Keratinocyte (primary cell): Measurements from ENCODE around the gene PPIG. TPM values are rescaled to one million over a fixed set of nuclear protein-coding genes. Genes with fewer than 3 reads are reported as not detected.

ENCODE experiments used
- DNase-seq: peaks from one replicate; pipeline ENCODE4 v3.0.0-alpha.2; 2011; ENCODE audit warnings: low read depth, missing footprints, low spot score
- FAIRE-seq: peaks from 2 replicates; lab custom pipeline; 2011; peaks lifted over from hg19 to GRCh38; lab: Jason Lieb, UNC
- H2AFZ ChIP-seq: 2 replicates; pipeline ENCODE4 v1.6.0; 2012; ENCODE audit warnings: low read length, control low read depth, inconsistent platforms; ENCODE audit not compliant: control insufficient read depth
- H3K27ac ChIP-seq: 2 replicates; pipeline ENCODE4 v1.5.1; 2011; ENCODE audit warnings: low read length; ENCODE audit not compliant: control insufficient read depth, insufficient read depth
- H3K27me3 ChIP-seq: 3 replicates; pipeline ENCODE4 v1.6.0; 2011; ENCODE audit warnings: low read length; ENCODE audit not compliant: control insufficient read depth, insufficient read depth; ENCODE audit errors: extremely low read depth
- H3K36me3 ChIP-seq, 2 experiments: 2 replicates in 1 of 2; 3 replicates in 1 of 2; pipeline ENCODE4 v1.5.1; 2011; ENCODE audit warnings: low read length in 2 of 2, mild to moderate bottlenecking in 1 of 2; ENCODE audit not compliant: control insufficient read depth in 2 of 2, insufficient read depth in 2 of 2; ENCODE audit errors: extremely low read depth in 1 of 2
- H3K4me1 ChIP-seq: 3 replicates; pipeline ENCODE4 v1.5.1; 2011; ENCODE audit warnings: low read length; ENCODE audit not compliant: control insufficient read depth, insufficient read depth; ENCODE audit errors: extremely low read depth
- H3K4me2 ChIP-seq: 3 replicates; pipeline ENCODE4 v1.6.0; 2011; ENCODE audit warnings: low read depth, low read length; ENCODE audit not compliant: control insufficient read depth, insufficient read depth; ENCODE audit errors: extremely low read depth
- H3K4me3 ChIP-seq, 3 experiments: fragments of 200-600 bp in 1 of 3; sonication (generic) in 1 of 3; 2 replicates in 2 of 3; 3 replicates in 1 of 3; pipeline ENCODE4 v1.5.1; 2011 to 2016; ENCODE audit warnings: low read length in 3 of 3, mild to moderate bottlenecking in 3 of 3, control low read depth in 2 of 3, inconsistent platforms in 1 of 3, low read depth in 1 of 3, mixed read lengths in 1 of 3, mixed run types in 1 of 3, moderate library complexity in 1 of 3; ENCODE audit not compliant: control insufficient read depth in 2 of 3, insufficient read depth in 2 of 3; ENCODE audit errors: extremely low read depth in 1 of 3
- H3K79me2 ChIP-seq: 2 replicates; pipeline ENCODE4 v1.6.0; 2012; ENCODE audit warnings: low read length; ENCODE audit not compliant: control insufficient read depth, insufficient read depth
- H3K9ac ChIP-seq: 3 replicates; pipeline ENCODE4 v1.6.0; 2011; ENCODE audit warnings: low read length; ENCODE audit not compliant: control insufficient read depth, insufficient read depth; ENCODE audit errors: extremely low read depth
- H3K9me1 ChIP-seq: 3 replicates; pipeline ENCODE4 v1.6.0; 2011; ENCODE audit warnings: low read length; ENCODE audit not compliant: control insufficient read depth, insufficient read depth; ENCODE audit errors: extremely low read depth
- H3K9me3 ChIP-seq: 2 replicates; pipeline ENCODE4 v1.5.1; 2012; ENCODE audit warnings: low read depth, low read length; ENCODE audit not compliant: control insufficient read depth
- H4K20me1 ChIP-seq: 3 replicates; pipeline ENCODE4 v1.6.0; 2011; ENCODE audit warnings: low read length; ENCODE audit not compliant: control insufficient read depth, insufficient read depth; ENCODE audit errors: extremely low read depth
- EZH2 ChIP-seq: IDR thresholded peaks from one replicate; pipeline ENCODE4 v1.6.1; 2012; ENCODE audit warnings: inconsistent platforms, mild to moderate bottlenecking, low read length, moderate library complexity
- dilution Hi-C: fragments of 300-500 bp; cut with MboI; formaldehyde crosslinking; loops from one replicate; pipeline ENCODE4 v1.7.0; 2020; ENCODE audit warnings: low sequenced_read_pairs; ENCODE audit not compliant: extremely low pct_ligation_motif_present
- polyA plus RNA-seq, 5 experiments: library from polyadenylated mRNA; depleted of rRNA in 3 of 5; stranded (reverse) in 3 of 5; stranded (forward) in 1 of 5; unstranded in 1 of 5; fragments of >200 nt; gene quantifications; 1 replicate in 1 of 5; 2 replicates in 3 of 5; 3 replicates in 1 of 5; pipeline versions ENCODE4 v1.2.1 to v1.2.3, GENCODE V29; 2011 to 2012; ENCODE audit warnings: missing spikeins in 2 of 5, low read depth in 1 of 5, low replicate concordance in 1 of 5
- TF ChIP-seq, protein P1 (sequence below), 3 experiments: IDR thresholded peaks in 1 of 3; conservative IDR thresholded peaks in 1 of 3; optimal IDR thresholded peaks in 1 of 3; 2 replicates in 2 of 3; 3 replicates in 1 of 3; pipeline versions ENCODE3 to v1.5.1; 2011; ENCODE audit warnings: low read length in 3 of 3, mild to moderate bottlenecking in 3 of 3, moderate library complexity in 2 of 3, control low read depth in 1 of 3, inconsistent platforms in 1 of 3; ENCODE audit not compliant: insufficient read depth in 2 of 3; ENCODE audit errors: extremely low read depth in 1 of 3

Gene PPIG
- polyA plus RNA-seq, 1 donor (not counting 4 experiments of a cell fraction or from before 2014, with no cell fraction given) = 37.4 TPM

DNA sequence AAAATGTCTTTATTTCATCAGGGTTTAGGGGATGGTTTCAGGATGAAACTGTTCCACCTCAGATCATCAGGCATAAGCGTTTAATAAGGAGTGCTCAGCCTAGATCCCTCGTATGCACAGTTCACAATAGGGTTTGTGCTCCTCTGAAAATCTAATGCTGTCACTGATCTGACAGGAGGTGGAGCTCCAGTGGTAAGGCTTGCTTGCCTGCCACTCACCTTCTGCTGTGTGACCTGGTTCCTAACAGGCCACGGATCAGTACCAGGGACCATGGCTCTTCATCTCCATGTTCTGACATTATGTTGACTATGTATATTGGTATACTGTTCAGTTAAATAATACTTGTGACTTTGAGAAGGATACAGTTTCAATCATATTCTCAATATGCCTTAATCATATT, 41.6 kb downstream of the PPIG start:
- dilution Hi-C loops = no loop called here

DNA sequence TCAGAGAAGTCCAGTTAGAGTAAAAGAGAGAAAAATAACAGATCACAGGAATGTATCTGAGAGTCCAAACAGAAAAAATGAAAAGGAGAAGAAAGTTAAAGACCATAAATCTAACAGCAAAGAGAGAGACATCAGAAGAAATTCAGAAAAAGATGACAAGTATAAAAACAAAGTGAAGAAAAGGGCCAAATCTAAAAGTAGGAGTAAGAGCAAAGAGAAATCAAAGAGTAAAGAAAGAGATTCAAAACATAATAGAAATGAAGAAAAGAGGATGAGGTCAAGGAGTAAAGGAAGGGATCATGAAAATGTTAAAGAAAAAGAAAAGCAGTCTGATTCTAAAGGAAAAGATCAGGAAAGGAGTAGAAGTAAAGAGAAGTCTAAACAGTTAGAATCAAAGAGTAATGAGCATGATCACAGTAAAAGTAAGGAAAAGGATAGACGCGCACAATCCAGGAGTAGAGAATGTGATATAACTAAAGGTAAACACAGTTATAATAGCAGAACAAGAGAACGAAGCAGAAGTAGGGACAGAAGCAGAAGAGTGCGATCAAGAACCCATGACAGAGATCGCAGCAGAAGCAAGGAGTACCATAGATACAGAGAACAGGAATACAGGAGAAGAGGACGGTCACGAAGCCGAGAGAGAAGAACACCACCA, 52.4 kb downstream of the PPIG start:
- H2AFZ ChIP-seq = no peak overlapping the region
- H3K36me3 ChIP-seq = peaks cover 7 to 11% of the 10 kb centered on the region in 2 experiments
- no peaks in the 10 kb centered on the region for H3K79me2 ChIP-seq
- H3K4me2 ChIP-seq = no peak overlapping the region
- H3K9me1 ChIP-seq = no peaks in the 10 kb centered on the region
- no peaks in the 10 kb centered on the region for H4K20me1 ChIP-seq
- H3K4me3 ChIP-seq = no peak overlapping the region
- H3K4me1 ChIP-seq = no peaks in the 10 kb centered on the region
- DNase-seq (no peak), FAIRE-seq (no peak)
- dilution Hi-C loops = no loop called here
- no peaks in the 10 kb centered on the region for H3K9me3 ChIP-seq
- no peak overlapping the region for H3K9ac ChIP-seq
- TF ChIP-seq, protein P1, sequence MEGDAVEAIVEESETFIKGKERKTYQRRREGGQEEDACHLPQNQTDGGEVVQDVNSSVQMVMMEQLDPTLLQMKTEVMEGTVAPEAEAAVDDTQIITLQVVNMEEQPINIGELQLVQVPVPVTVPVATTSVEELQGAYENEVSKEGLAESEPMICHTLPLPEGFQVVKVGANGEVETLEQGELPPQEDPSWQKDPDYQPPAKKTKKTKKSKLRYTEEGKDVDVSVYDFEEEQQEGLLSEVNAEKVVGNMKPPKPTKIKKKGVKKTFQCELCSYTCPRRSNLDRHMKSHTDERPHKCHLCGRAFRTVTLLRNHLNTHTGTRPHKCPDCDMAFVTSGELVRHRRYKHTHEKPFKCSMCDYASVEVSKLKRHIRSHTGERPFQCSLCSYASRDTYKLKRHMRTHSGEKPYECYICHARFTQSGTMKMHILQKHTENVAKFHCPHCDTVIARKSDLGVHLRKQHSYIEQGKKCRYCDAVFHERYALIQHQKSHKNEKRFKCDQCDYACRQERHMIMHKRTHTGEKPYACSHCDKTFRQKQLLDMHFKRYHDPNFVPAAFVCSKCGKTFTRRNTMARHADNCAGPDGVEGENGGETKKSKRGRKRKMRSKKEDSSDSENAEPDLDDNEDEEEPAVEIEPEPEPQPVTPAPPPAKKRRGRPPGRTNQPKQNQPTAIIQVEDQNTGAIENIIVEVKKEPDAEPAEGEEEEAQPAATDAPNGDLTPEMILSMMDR (optimal IDR thresholded peaks at IDR 0.05 in 1 of 3, IDR thresholded peaks at IDR 0.05 in 1 of 3, conservative IDR thresholded peaks at IDR 0.05 in 1 of 3; ENCODE audit: extremely low read depth in 1 of 3, insufficient read depth in 2 of 3, low read length in 3 of 3) = no peak
- no peak for TF ChIP-seq EZH2
- H3K27ac ChIP-seq = no peak overlapping the region
- no peaks in the 10 kb centered on the region for H3K27me3 ChIP-seq

More for the DNA sequence above, 41.6 kb downstream of the PPIG start:
- H3K36me3 ChIP-seq = peaks cover 3 to 10% of the 10 kb centered on the region in 2 experiments
- TF ChIP-seq, protein P1 (optimal IDR thresholded peaks at IDR 0.05 in 1 of 3, IDR thresholded peaks at IDR 0.05 in 1 of 3, conservative IDR thresholded peaks at IDR 0.05 in 1 of 3; ENCODE audit: extremely low read depth in 1 of 3, insufficient read depth in 2 of 3, low read length in 3 of 3) = no peak
- no peak for TF ChIP-seq EZH2
- H2AFZ ChIP-seq = no peak overlapping the region
- no peaks in the 10 kb centered on the region for H3K27me3 ChIP-seq
- H3K4me2 ChIP-seq = no peak overlapping the region
- no peak overlapping the region for H3K27ac ChIP-seq
- no peak for DNase-seq
- no peak overlapping the region for H3K9ac ChIP-seq
- H3K79me2 ChIP-seq = no peaks in the 10 kb centered on the region
- H4K20me1 ChIP-seq = no peaks in the 10 kb centered on the region
- H3K4me1 ChIP-seq = no peaks in the 10 kb centered on the region
- no peak for FAIRE-seq
- H3K4me3 ChIP-seq = no peak overlapping the region
- H3K9me3 ChIP-seq = no peaks in the 10 kb centered on the region
- H3K9me1 ChIP-seq = no peaks in the 10 kb centered on the region
